Colon (tissue), 2 donors: Measurements from ENCODE around the gene ARL5B.
"Not testable (repeated sequence)": the region's sequence is repeated elsewhere in the genome, so short reads cannot be mapped to it uniquely, and the experiment has no call there.

Source experiments
- FAIRE-seq: peaks from 2 replicates; lab custom pipeline; 2012; peaks lifted over from hg19 to GRCh38; lab: Jason Lieb, UNC
- donor health status: control.
- donor health status: control.

Gene ARL5B, protein sequence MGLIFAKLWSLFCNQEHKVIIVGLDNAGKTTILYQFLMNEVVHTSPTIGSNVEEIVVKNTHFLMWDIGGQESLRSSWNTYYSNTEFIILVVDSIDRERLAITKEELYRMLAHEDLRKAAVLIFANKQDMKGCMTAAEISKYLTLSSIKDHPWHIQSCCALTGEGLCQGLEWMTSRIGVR

DNA sequence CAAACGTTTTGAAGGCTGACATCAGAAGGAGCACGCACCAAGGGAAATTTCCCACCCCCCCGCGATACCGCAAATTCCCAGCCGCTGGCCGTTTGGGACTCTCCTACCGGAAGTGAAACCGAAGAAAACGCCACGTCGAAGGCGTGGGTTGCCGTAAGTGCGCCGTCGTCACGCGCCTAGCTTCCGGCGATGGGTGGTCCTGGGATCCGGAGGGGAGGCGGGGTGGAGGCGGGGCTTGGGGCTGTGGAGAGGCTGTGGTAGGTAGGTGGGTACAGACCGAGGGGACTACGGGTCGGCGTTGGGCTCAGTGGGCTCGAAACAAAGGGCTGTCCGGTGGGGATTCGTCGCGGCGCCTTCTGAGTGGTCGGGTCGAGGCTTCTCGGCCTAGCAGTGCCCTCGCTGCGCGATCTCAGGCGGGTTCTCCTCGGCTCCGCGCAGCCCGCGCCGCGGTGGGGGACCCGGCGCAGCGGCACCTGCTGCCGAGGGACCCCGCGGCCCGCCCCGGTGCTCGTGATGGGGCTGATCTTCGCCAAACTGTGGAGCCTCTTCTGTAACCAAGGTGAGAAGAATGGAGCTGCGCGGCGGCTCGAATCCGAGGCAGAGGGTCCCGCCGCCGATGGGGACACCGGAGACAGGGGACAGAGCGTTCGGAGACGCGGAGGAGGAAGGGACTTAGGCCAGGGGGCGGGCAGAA is at the start of gene ARL5B:
ARL5B (plus strand) TSS at position 307 of the 694 bp plus-strand sequence; CDS start at position 514, 207 bp downstream.
- no peak for FAIRE-seq

DNA sequence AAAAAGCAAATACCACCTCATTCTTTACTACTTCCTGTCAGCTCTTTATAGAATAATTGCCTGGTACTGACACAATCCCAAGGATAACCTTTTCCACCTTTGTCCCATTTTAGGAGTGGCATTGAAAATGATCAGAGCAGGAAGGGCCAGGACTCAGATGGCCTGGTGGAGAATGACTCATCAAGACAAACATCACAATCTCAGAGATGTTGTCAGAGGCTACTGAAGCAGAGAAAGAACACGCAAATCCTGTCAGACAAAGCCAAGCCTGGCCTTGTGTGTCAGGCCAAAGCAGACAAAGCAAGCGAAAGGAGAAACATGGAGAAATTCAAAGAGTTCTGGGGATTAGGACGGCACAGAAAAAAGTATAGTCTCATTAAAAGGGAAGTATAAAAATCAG is 48.7 kb upstream of the ARL5B start:
- FAIRE-seq = no peak

DNA sequence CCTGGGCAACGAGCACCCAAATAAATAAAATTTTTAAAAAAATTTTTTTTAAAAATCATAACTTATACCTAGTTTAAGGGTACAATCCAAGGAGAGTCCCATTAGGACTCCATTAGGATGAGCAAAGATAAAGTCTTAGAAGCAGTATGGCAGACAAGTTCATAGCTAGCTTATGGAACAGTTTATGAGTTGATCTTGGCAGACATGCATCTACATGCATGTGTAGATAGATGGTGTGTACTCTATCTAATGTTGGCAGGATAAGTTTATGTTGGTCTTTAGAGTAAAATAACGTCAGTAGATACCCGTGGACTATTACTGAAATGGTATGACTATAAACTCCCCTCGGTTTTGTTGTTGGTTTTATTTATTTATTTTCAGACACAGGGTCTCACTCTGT is 48.1 kb upstream of the ARL5B start:
- FAIRE-seq = no peak

DNA sequence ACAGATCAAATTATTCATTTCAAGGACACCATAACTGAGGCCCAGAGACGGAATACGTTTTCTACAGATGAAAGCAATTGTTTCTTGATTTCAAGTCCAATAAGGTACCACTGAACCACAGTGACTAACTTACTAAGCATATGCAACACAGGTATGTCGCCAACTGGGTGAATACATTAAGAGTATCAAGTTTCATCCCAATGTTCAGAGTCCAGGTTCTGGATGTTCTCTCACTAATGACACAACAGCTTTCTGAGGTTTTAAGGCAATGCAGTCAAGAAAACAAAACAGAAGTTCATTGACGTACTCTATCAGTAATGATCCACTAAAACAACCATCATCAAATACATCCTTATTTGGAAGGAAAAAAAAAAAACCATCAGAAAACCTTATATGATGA is 43.6 kb upstream of the ARL5B start:
- FAIRE-seq = no peak

DNA sequence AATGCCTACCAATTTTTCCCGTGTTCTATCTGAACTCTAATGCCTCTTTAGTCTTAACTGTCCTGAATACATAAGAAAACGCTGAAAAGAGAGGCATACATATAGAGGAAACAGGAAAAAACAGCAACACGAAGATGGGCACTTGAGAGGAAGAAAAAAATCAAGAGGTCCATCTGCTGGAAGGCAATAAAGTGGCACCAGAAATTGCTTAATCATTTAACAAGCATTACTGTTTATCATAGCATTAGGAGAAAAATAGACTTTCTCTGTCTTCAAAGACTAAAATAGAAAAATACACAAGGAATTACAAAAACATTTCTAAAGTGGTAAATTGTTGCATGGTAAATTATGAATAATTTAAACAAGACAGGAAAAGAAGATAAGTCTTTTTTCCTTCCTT is 42.9 kb upstream of the ARL5B start:
- no peak for FAIRE-seq

DNA sequence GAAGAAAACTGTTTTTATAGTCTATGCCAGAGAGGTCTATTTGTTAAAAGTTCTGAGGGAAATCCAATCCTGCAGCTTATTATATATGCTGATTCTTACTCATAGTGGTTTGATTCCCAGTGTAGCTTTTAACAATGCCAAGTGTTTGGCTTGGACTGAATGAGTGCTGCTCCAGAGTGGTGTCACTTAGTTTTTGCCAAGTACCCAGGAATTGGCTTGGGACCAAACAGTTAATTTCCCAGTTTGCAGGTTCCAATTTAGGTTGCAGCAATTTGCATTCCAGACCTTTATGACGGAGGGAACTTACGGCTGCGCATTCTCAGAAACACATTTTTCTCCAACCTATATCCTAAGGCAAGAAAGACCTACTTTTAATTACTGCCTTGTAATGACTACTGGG is 40.2 kb upstream of the ARL5B start:
- no peak for FAIRE-seq

DNA sequence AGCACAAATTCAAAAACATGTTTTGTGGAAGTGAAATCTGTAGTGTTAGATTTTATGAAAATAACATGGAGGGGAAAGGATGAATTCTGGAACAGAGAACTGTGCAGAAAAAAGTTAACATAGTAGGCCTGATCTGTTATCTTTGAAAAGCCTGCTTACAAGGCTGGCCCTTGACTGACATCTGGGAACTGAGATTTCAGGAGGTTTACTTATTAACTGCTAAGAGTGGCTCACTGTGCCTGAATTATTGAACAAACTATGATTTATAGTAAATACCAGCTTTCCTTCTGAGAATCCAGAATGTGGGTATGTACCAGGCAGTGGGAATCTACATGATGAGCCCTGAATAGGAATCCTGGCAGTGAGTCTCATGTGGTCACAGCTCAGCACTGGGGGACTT is 38.4 kb upstream of the ARL5B start:
- FAIRE-seq = no peak

DNA sequence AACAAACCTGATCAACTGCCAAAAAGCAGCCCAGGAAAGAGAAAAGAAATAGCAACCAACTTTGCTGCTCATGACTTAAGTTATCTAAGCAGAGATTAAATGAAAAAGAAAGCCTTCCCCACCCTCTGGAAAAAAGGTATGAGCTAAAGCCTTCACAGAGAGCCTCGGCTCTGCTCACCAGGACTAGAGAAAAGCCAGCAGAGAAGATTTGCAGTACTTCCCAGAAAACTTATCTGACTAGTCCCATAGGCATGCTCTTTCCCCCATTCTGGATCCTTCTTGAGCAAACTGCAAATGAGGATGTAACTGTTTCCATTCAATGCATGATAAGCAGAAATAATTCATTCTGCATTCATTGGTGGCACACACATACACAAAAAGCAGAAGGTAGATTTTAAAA is 35.6 kb upstream of the ARL5B start:
- FAIRE-seq = not testable (repeated sequence)

DNA sequence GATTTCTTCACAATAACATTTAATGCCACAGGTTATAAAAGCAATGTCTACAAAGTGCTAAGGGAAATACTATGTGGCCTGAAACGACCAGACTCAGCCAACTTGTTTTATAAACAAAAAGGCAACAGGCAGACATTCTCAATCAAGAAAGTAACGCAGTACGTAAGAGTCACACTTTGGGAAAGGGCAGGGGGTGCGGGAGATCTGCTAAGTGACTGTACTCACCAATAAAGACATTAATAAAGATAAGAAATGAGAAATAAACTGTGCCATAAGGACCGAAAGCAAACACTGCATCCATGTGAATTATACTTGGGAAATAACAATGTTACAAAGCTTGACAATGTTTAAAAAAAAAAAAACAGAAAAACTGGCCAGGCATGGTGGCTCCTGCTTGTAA is 33.3 kb upstream of the ARL5B start:
- FAIRE-seq = no peak

DNA sequence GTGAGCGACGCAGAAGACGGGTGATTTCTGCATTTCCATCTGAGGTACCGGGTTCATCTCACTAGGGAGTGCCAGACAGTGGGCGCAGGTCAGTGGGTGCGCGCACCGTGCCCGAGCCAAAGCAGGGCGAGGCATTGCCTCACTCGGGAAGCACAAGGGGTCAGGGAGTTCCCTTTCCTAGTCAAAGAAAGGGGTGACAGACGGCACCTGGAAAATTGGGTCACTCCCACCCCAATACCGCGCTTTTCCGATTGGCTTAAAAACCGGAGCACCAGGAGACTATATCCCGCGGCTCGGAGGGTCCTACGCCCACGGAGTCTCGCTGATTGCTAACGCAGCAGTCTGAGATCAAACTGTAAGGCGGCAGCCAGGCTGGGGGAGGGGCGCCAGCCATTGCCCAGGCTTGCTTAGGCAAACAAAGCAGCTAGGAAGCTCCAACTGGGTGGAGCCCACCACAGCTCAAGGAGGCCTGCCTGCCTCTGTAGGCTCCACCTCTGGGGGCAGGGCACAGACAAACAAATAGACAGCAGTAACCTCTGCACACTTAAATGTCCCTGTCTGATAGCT is 31.7 kb upstream of the ARL5B start:
- not testable (repeated sequence) for FAIRE-seq

DNA sequence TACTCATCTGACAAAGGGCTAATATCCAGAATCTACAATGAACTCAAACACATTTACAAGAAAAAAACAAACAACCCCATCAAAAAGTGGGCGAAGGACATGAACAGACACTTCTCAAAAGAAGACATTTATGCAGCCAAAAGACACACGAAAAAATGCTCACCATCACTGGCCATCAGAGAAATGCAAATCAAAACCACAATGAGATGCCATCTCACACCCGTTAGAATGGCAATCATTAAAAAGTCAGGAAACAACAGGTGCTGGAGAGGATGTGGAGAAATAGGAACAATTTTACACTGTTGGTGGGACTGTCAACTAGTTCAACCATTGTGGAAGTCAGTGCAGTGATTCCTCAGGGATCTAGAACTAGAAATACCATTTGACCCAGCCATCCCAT is 26.7 kb upstream of the ARL5B start:
- FAIRE-seq = not testable (repeated sequence)

DNA sequence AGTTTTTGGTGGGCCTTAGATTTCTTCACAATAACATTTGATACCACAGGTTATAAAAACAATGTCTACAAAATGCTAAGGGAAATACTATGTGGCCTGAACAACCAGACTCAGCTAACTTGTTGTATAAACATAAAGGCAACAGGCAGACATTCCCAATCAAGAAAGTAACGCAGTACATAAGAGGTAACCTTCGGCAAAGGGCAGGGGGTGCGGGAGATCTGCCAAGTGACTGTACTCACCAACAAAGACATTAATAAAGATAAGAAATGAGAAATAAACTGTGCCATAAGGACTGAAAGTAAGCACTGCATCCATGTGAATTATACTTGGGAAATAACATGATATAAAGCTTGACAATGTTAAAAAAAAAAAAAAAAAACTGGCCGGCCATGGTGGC is 23.2 kb upstream of the ARL5B start:
- FAIRE-seq = no peak

DNA sequence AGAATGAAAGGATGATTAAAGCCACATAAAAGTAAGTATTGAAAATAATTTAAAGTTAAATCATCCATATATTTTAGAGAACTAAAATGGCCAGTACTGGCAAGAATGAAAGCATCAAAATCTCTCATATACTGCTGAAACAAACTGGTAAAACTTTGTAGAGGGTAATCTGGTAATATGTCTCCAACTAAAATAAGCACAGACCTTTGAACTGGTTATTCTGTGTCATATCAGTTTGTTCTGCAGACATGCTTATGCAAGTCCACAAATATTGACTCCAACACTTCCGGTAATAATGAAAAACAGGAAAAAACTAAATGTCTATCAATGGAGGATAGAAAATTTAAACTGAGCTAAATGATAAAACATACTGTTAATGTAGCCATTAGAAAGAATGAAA is 21.8 kb upstream of the ARL5B start:
- FAIRE-seq = peak; percentile 75

DNA sequence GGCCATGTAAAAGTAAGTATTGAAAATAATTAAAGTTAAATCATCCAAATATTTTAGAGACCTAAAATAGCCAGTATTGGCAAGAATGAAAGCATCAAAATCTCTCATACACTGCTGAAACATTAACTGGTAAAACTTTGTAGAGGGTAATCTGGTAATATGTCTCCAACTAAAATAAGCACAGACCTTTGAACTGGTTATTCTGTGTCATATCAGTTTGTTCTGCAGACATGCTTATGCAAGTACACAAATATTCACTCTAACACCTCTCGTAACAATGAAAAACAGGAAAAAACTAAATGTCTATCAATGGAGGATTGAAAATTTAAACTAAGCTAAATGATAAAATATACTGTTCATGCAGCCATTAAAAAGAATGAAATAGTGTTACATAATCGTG is 19.5 kb upstream of the ARL5B start:
- not testable (repeated sequence) for FAIRE-seq

DNA sequence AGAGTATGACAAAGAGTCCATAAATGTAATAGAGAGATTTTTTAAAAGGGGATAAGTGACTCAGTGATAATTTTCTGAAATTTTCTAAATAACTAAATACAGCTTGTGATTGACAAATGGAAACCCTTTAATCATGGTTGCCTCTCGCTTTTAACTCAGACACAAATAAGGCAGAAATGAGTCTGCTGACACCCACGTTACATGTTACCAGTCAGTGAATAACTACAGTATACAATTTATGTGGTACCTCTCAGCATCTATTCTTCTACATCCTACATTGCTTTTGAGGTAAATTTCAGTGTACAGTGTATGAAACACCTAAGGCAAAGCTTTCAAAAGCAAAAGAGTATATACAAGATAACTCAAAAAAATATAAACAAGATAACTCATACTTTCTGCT is 12.1 kb upstream of the ARL5B start:
- no peak for FAIRE-seq

DNA sequence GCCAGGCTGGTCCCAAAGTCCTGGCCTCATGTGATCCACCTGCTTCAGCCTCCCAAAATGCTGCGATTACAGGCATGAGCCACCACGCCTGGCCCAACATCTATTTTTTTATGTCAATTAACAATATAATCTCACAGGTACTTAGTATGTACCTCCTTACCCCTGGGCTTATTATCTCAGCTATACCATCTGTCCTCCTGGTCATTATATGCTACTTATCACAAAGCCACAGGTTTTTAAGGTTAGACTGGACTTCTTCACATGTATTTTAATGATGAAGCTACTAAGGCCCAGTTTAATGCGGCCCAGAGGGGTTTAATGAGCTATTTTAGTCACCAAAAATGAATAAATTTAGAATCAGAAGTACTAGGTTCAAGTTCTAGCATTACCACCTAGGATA is 11.3 kb upstream of the ARL5B start:
- FAIRE-seq = no peak

DNA sequence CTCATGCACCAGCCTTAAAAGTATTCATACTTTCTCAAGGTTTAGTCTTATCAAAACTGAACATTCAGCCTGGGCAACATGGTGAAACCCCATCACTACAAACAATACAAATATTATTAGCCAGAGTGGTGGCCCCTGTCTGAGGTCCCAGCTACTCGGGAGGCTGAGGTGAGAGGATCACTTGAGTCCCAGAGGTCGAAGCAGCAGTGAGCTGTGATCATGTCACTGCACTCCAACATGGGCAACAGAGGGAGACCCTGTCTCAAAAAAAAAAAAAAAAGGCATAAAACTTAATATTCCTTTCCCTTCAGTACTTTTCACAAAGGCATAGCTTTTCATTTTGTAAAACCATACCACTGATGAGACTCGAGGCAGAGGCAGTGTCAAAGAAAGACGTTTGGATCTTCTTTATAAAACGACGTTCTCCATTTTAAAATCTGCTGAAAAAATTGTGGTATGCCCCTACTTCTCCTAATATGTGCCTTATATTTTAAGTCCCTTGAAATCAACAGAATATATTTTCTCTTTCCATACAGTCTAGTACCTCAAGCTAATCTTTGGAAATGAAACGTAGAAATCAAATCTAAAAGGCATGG is 9.8 kb upstream of the ARL5B start:
- FAIRE-seq = no peak

DNA sequence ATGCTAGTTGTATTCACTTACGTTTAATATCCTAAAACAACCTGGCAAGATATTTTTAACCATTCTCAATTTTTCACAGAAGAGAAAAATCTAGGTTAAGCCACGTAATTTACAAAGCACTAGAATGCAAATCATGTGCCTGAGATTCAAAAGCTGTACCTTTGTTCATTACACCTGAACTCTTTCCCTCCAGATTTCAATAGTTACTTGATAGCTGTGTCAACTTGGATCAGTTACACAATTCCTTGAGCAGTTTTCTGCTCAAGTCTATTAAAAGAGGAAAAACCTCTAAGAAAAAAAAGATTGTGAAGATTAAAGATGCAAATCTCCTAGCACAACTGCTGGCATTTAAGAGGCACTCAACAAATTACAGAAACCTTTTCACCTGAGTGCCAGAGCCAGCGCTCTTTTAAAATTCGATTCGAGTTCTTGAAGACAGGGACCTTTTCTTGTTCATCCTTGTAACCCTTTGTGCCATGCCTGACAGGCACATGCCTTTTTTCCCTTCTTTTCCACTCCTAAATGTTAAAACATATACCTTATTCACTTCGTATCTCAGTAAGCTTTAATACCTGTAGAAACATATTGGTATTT is 8.7 kb upstream of the ARL5B start:
- FAIRE-seq = peak; percentile 14

DNA sequence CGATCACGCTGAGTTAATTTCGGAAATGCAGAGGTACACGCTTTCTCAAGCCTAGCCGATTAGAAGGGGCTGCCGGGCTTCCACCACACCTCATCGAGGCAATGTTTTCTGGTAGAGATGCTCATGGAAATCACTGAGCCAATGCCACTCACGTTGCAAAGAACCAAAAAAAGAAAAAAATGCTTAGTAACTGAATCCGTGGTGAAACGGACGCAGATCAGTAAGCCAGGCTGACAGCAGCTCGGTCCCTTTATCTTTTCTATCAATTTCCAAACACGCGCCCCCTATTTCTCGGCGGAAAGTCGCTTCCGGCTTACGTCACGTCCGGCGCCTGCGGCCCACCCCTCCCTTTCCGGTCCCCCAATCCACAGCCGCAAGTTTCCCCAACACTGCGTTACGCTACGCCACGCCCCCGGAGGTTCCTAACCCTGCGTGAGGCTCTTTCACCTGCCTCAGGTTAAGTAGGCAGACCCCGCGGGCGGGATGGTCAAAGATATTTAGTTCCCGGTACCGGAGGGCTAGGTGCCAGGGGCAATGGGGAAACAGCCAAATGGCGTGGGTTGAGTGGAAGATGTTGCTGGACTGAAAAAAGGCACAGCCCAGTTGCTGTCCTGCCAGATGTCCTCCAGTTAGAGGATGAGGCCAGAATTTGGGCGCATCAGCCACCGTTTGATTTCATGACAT is 7.8 kb upstream of the ARL5B start, which contains the start of gene NSUN6:
NSUN6 (minus strand) TSS at position 264 of the 684 bp plus-strand sequence. CDS start 384 bp downstream, outside the sequence.
- FAIRE-seq = no peak

DNA sequence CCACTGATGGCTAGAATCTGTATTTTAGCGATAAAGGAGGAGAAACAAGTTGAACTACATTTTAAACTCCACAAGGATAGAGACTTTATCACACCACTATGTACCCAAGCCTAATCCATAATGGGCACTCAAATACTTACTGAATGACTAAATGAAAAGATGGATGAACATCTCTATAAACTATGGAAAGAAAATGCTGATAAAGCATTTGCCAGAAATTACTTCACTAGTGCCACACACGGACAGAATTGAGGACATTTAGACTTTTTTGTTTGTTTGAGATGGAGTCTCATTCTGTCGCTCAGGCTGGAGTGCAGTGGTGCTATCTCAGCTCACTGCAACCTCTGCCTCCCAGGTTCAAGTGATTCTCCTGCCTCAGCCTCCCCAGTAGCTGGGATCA is 6.1 kb upstream of the ARL5B start:
- FAIRE-seq = no peak

DNA sequence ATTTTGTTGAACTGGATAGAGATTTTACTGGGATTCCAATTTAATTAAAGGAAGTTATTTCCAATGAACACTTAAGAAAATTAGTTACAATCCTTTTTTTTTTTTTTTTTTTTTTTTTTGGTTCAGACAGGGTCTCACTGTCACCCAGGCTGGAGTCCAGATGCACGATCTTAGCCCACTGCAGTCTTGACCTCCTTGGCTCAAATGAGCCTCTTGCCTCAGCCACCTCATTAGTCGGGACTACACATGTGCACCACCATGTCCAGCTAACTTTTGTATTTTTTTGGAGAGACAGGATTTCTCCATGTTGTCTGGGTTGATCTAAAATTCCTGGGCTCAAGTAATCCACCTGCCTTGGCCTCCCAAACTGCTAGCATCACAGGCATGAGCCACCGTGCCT is 2.5 kb upstream of the ARL5B start:
- no peak for FAIRE-seq
